Common myeloid progenitor, CD34-positive (primary cell): ENCODE results near the gene SMAD7.

Experiments used
- CTCF ChIA-PET: fragments of 350-600 bp; sonication (Branson Sonifier 250); formaldehyde crosslinking; loops from one replicate; lab custom pipeline; 2021; ENCODE audit warnings: antibody characterized with exemption; lab: Charles Lee
- POLR2A ChIA-PET: fragments of 350-600 bp; sonication (Branson Sonifier 250); formaldehyde crosslinking; loops from one replicate; lab custom pipeline; 2021; ENCODE audit warnings: antibody characterized with exemption; lab: Charles Lee
- DNase-seq, 3 donors: peaks; one replicate each; pipeline versions ENCODE4 v3.0.0 to v3.0.0-alpha.2; 2013
- H3K27ac ChIP-seq, 2 experiments: 1 replicate in 1 of 2; 2 replicates in 1 of 2; pipeline ENCODE4 v1.7.0; 2013; ENCODE audit warnings: inconsistent platforms in 2 of 2, low read length in 2 of 2, mild to moderate bottlenecking in 2 of 2, low read depth in 1 of 2, moderate library complexity in 1 of 2; ENCODE audit not compliant: severe bottlenecking in 2 of 2, insufficient read depth in 1 of 2, poor library complexity in 1 of 2
- H3K27me3 ChIP-seq, 5 experiments: replicated peaks in 2 of 5; 1 replicate in 3 of 5; 2 replicates in 2 of 5; pipeline versions ENCODE4 v1.6.1 to v1.7.0; 2013; ENCODE audit warnings: low read length in 4 of 5, mild to moderate bottlenecking in 2 of 5, moderate library complexity in 2 of 5, inconsistent platforms in 1 of 5; ENCODE audit not compliant: insufficient read depth in 5 of 5, control insufficient read depth in 4 of 5
- H3K36me3 ChIP-seq, 4 experiments: 1 replicate in 2 of 4; 2 replicates in 2 of 4; pipeline versions ENCODE4 v1.6.1 to v1.7.0; 2013; ENCODE audit warnings: low read length in 3 of 4, control low read depth in 1 of 4, mild to moderate bottlenecking in 1 of 4; ENCODE audit not compliant: control insufficient read depth in 4 of 4, insufficient read depth in 4 of 4
- H3K4me1 ChIP-seq, 4 experiments: 1 replicate in 3 of 4; 2 replicates in 1 of 4; pipeline versions ENCODE4 v1.6.1 to v1.7.1; 2013; ENCODE audit warnings: low read length in 3 of 4, mild to moderate bottlenecking in 3 of 4, control low read depth in 1 of 4, inconsistent platforms in 1 of 4, moderate library complexity in 1 of 4; ENCODE audit not compliant: control insufficient read depth in 4 of 4, insufficient read depth in 4 of 4; ENCODE audit errors: control extremely low read depth in 1 of 4
- H3K4me3 ChIP-seq, 7 experiments: 1 replicate in 4 of 7; 2 replicates in 3 of 7; pipeline versions ENCODE4 v1.5.1 to v1.7.0; 2013; ENCODE audit warnings: mild to moderate bottlenecking in 7 of 7, low read length in 6 of 7, moderate library complexity in 6 of 7, inconsistent platforms in 2 of 7, low read depth in 2 of 7, control low read depth in 1 of 7; ENCODE audit not compliant: insufficient read depth in 4 of 7, control insufficient read depth in 1 of 7; ENCODE audit errors: extremely low read depth in 1 of 7
- H3K9me3 ChIP-seq, 5 experiments: 1 replicate in 4 of 5; 2 replicates in 1 of 5; pipeline versions ENCODE4 v1.6.1 to v1.7.1; 2013; ENCODE audit warnings: low read length in 4 of 5, mild to moderate bottlenecking in 2 of 5, inconsistent platforms in 1 of 5, low read depth in 1 of 5, moderate library complexity in 1 of 5; ENCODE audit not compliant: control insufficient read depth in 4 of 5, insufficient read depth in 2 of 5; ENCODE audit errors: control extremely low read depth in 1 of 5
- WGBS: methylation state at CpG from one replicate; pipeline ENCODE4 v1.1.5; 2013; ENCODE audit not compliant: insufficient coverage; 5-methylcytosine and 5-hydroxymethylcytosine counted together

The SMAD7 gene

GRCh38 chr18:48887905-48888772, 62.6 kb downstream of the SMAD7 start:
- no peak overlapping the region for H3K27ac ChIP-seq
- peaks cover 0 to 6% (median 0%) of the 10 kb centered on the region in 4 experiments for H3K4me1 ChIP-seq
- no peaks in the 10 kb centered on the region for H3K9me3 ChIP-seq
- no peaks in the 10 kb centered on the region for H3K36me3 ChIP-seq
- CTCF ChIA-PET, result no interaction called here
- DNase-seq, result no peak
- POLR2A ChIA-PET, result no interaction called here
- H3K27me3 ChIP-seq, result no peaks in the 10 kb centered on the region
- no peak overlapping the region for H3K4me3 ChIP-seq
- 97% methylated on average over 14 of the region's 18 CpGs for WGBS

GRCh38 chr18:48887294-48887904, 63.4 kb downstream of the SMAD7 start:
- ChIA-PET POLR2A (no interaction called here), CTCF (no interaction called here)
- Histone ChIP-seq H3K9me3 (no peaks in the 10 kb centered on the region), H3K27me3 (no peaks in the 10 kb centered on the region), H3K4me1 (peaks cover 0 to 6% (median 0%) of the 10 kb centered on the region in 4 experiments), H3K27ac (no peak overlapping the region), H3K36me3 (no peaks in the 10 kb centered on the region), H3K4me3 (no peak overlapping the region)
- WGBS, result 98% methylated on average over 10 of the region's 12 CpGs
- no peak for DNase-seq

- Histone ChIP-seq H3K36me3 (no peaks in the 10 kb centered on the region), H3K9me3 (no peaks in the 10 kb centered on the region), H3K4me3 (no peak overlapping the region), H3K27me3 (no peaks in the 10 kb centered on the region), H3K4me1 (peaks cover 0 to 6% (median 0%) of the 10 kb centered on the region in 4 experiments), H3K27ac (no peak overlapping the region)
- POLR2A ChIA-PET, result no interaction called here
- WGBS, result 93% methylated on average over 7 of the region's 8 CpGs
- CTCF ChIA-PET, result no interaction called here
- no peak for DNase-seq
Observed at GRCh38 chr18:48886520-48887293, 64.1 kb downstream of the SMAD7 start.

- no peaks in the 10 kb centered on the region for H3K27me3 ChIP-seq
- CTCF ChIA-PET, result no interaction called here
- POLR2A ChIA-PET, result interaction anchor here (0.5 kb wide), 1 partner anchor 393 kb away, joined by 3 read pairs; no protein-coding TSS in a partner anchor
Observed at GRCh38 chr18:48885924-48886400, 64.8 kb downstream of the SMAD7 start.

GRCh38 chr18:48885266-48885923, 65.4 kb downstream of the SMAD7 start:
- no peak for DNase-seq
- H3K27ac ChIP-seq, result no peak overlapping the region
- 93% methylated on average over 6 of the region's 11 CpGs for WGBS
- H3K4me1 ChIP-seq, result peaks cover 0 to 7% (median 0%) of the 10 kb centered on the region in 4 experiments
- no peaks in the 10 kb centered on the region for H3K36me3 ChIP-seq
- H3K27me3 ChIP-seq, result no peaks in the 10 kb centered on the region
- no peaks in the 10 kb centered on the region for H3K9me3 ChIP-seq
- no peak overlapping the region for H3K4me3 ChIP-seq
- ChIA-PET POLR2A (interaction anchor here (0.5 kb wide), 1 partner anchor 392 kb away, joined by 3 read pairs; no protein-coding TSS in a partner anchor), CTCF (interaction anchor here (1.4 kb wide), 1 partner anchor 15 kb away, joined by 3 read pairs; no protein-coding TSS in a partner anchor)

More at GRCh38 chr18:48885924-48886400, 64.8 kb downstream of the SMAD7 start:
- no peak for DNase-seq
- no peaks in the 10 kb centered on the region for H3K9me3 ChIP-seq
- H3K27ac ChIP-seq, result no peak overlapping the region
- WGBS, result 98% methylated on average over 7 of the region's 7 CpGs
- no peaks in the 10 kb centered on the region for H3K36me3 ChIP-seq
- H3K4me3 ChIP-seq, result no peak overlapping the region
- peaks cover 0 to 6% (median 0%) of the 10 kb centered on the region in 4 experiments for H3K4me1 ChIP-seq

GRCh38 chr18:48884771-48885170, 66.0 kb downstream of the SMAD7 start:
- CTCF ChIA-PET, result interaction anchor here (1.4 kb wide), 1 partner anchor 16 kb away, joined by 3 read pairs; no protein-coding TSS in a partner anchor
- POLR2A ChIA-PET, result no interaction called here
- H3K27ac ChIP-seq, result no peak overlapping the region
- H3K4me3 ChIP-seq, result no peak overlapping the region
- no peak for DNase-seq
- H3K36me3 ChIP-seq, result no peaks in the 10 kb centered on the region
- no peaks in the 10 kb centered on the region for H3K9me3 ChIP-seq
- H3K4me1 ChIP-seq, result peaks cover 0 to 10% (median 0%) of the 10 kb centered on the region in 4 experiments
- WGBS, result 98% methylated on average over 4 of the region's 4 CpGs
- H3K27me3 ChIP-seq, result no peaks in the 10 kb centered on the region
